HG02852 (cell line): ENCODE measurements around the gene TSPAN9.

Source experiments
- ATAC-seq: cut with Tn5 transposase; IDR thresholded peaks from one replicate; pipeline ENCODE4 v1.9.1; 2021; ENCODE audit warnings: mild to moderate bottlenecking, moderate library complexity; ENCODE audit not compliant: unreplicated experiment

TSPAN9 gene

DNA sequence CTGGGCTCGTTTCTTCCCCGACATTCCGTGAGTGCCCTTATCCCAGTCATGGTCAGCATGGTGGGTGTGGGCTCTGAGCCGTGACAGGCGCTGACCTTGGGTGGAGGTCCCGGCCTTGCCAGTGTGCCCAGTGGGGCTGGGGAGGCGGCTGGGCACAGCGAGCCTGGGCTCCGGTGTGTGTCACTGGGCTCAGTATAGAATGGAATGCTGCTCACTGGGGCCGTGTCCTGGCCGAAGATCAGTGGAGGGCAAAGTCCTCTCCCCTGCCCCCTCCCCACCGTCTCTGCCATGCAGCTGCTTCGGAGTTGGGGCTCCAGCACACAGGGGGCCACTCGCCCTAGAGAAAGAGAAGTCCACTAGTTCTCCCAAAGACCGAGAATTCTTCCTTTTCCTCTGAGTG is 164.4 kb downstream of the TSPAN9 start:
- ATAC-seq = no peak

DNA sequence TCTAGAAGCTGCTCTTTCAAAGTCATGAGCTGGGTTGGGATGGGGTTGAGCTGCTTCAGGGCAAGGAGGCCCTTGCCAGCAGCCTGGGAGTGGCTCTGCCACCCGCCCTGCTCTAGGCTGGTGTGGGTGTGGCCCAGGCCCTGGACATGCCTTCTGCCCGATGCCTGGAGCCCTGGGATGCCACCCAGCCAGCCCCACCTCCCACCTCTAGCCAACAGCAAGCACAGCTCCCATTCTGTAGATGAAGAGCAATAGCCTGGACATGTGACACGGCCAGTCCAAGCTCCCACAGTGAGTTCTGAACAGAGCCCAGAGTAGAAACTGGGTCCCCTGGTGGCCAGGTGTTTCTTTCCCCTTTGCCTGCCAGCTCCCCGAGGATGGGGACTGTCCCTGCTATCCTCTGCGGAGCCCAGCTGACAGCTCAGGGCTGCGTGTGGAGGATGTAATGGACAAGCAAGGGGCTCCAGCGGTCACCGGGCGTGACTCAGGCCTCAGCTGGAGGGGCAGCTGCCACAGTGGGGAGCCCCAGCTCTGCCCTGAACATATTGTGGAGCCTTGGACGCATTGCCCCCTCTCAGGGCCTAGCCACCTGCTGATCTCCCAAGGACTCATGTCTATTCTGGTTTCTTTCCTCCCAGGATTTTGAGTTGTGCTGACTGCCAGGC is 165.2 kb downstream of the TSPAN9 start:
- ATAC-seq = no peak

DNA sequence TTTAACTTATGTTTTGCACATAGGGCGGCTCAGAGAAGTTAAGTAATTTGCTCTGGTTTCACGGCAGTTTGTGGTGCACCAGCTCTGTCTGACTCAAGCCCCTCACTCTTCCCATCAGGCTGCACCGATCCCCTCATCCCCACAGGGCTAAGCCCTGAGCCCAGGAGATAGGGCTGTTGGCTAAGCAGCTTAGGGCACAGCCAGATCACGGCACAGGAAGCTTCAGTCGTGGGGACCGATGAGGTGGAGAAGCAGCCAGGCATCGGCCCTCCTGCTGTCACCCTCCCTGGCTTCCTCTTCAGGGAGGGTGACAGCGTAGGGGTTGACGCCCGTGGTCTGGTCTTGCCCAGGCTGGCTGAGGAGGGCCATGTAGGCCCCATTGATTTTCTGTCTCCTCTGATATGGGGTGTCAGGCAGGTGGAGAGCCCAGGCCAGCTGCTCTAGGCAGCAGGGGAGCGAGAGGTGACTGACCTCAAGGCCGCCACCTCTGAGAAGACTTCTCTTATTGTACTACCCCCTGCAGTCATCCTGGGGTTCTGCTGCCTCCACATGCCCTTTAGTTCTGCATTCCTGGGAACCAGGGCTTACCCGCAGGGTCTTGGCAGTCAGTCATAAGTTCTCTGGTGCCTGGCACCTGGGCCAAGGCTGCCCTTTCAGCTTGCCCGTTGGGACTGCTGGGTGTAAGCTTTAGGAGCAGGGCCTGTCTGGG is 166.4 kb downstream of the TSPAN9 start:
- ATAC-seq = no peak

DNA sequence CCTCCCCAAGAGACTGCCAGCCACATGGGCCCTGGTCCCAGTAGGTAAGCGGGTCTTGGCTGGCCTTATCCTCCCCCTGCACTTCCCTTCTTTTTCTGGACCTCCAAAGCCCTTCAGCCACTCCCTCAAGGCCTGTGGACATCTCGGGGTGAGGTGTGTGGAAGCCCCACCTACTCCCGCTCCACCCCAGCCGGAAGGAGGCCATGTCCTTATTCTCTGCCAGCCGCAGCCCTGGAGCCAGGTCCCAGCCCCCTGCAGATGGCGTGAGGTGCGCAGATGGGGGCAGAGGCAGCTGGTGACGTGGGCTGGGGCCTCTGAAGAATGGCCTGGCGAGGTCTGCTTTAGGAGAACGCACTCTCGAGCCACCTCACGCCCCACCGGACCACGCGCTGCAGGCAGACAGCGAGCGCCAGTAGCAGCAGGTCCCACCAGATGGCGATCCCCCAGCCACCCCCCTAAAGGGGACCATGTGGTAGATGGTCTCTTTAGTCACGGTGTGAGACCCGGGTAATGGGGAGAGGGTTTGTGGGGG is 167.1 kb downstream of the TSPAN9 start:
- ATAC-seq = no peak

DNA sequence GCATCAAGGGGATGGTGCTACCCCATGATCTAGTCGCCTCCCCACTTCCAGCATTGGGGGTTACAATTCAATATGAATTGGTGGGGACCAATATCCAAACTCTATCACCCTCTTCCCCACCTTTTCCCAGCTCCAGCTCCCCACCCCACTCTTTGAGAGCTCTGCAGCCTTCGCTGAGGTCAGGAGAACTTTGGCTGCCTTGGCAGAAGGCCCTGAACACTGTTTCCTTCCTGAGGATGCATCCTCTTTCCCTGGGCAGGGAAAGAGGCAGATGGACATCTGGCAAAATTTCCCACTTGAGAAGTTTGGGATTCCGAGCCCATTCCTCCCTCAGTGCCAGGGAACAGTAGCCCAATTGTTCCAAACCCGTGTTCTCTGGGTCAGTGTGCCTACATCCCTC is 169.1 kb downstream of the TSPAN9 start:
- no peak for ATAC-seq

DNA sequence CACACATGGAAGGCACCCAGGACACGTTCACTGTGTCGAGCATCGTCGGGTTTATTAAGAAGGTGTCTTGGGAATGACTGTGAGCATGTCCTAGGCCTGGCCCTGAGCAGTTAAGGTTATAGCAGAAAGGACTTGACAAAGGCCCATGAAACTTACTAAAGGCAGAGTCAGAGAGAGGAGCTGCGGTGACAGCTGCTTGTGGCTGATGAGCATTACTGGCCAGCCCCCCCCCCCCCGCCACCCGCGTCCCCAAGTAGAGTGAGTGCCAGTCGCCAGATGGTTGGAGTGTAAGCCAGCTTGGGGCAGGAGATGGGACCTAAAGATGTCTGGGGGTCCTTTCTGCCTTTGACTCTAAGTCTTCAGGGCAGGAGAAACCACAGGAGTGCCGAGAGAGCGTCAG is 169.9 kb downstream of the TSPAN9 start:
- ATAC-seq = no peak

DNA sequence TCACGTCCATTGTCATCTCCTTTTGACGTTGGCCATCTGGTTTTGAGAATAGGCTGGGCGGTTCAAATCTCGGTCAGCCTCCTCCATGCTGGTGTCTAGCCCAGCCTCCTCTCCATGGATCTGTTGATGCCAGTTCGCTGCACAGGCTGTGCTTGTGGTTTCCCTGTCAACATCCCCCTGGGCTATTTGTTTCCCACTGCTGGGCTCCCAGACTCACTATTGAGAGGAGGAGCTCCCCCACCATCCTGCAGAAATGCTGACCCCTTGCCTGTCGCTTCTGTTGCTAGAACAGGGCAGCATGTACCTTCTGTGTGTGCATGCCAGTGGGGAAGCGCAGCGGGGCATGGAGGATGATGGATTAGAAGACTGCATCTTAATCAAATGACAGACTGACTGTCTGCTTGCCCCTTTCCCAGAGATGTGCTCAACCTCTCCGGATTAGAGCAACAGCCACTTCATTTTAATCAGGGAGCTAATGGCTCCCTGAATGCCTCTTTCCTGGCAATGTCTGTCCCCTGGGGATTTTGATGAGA is 170.5 kb downstream of the TSPAN9 start:
- ATAC-seq = no peak

DNA sequence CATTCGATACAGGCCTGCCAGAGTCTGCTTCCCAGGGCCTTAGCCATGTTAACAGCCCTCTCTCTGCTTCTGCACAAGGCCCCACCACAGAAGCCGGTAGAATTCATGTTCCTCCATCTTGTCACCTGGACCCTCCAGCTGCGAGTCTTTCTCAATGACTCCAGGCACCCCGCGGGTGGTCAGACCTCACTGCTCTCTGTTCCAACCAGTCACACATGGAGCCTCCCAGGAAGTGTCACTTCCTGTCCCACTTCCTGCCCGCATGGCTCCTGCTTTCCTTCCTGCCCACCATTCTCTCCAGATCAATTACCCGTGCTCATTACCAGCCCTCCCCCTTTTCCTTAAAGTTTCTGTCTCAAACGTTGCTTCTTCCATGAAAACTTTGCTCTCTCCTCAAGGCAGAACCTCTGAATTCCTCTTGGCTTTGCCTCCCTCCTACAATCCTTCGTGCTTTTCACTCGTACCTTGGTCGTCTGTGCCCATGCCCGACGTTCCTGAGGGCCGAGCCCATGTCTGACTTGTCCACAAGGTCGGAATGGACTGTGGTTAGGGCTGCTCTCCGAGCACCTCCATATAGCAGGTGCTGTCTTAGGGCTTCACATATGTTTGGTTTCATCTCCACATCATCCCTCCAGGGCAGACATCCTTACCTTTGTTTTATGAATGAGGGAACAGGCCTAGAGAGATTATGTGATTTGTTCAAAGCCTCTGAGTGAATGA is 172.1 kb downstream of the TSPAN9 start:
- ATAC-seq = no peak

DNA sequence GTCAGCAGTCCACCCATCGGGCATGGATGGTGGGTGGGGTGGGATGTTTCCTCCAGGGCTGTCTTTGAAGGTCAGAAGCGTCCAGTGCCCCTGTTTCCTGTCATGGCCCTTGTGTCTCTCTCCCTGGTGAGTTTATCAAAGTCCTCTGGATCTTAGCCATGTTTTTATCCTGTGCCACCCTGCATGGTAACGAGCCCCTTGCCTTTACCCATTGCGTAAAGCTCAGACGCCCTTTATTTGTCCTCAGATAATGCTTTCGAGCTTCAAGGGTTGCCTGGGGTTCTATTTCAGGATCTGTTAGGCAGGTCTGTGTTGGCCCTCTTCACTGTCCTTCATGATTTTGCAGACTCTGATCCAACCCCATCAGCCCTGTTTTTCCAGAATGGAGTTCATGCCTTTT is 172.9 kb downstream of the TSPAN9 start:
- no peak for ATAC-seq

DNA sequence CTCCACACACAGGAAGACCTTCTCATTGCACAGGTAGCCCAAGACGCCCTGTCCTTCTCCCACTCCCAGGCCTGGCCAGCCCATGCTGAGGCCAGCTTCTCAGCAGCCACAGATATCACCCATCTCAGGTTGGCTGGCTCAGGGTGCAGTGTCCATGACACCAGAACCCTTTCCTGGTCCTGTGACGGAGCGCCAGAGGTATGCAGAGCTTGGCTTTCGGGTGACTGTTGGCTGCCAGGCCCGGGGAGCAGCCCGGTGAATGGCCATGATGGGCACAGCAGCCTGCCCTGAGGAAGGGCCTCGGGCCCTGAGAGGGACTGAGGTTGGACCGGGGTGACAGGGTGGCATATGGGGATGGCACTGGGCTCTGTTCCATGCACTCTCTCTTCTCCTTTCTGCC is 173.4 kb downstream of the TSPAN9 start:
- ATAC-seq = no peak

DNA sequence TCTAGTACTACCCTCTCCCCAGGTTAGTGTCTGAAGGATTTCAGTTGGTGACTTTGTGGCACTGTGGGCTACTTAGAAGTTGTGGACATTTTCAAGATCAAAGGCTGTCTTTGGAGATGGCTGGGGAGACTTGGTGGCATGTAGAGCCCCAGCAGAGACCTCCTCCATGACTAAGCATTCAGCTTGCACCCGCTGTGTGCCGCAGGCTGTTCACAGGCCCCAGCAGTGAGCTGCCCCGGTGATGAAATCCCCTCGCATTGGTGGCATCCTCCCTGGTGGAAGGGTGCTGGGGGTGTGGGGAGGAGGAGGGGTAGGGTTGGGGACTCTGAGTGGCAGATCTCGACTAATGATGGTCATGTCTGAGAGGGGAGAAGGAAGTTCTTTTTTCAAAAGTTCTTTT is 173.9 kb downstream of the TSPAN9 start:
- no peak for ATAC-seq

DNA sequence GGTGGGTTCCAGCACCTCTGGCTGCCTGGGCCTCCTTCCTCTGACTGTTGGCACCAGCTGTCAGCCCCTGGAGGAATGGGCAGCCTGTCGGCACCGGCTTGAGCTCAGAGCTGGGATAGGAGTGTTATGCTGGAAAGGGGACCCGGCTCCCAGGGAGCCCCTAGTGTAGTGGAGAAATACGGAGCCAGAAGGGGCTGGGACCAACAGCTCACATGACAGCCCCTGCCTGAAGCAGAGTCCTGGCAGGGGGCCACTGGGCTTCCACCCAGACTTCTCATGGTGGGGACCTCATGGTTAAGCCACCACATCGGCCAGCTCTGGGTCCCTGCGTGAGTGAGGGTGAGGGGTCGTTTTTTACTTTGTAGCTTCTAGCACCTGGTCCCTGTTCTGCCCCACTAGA is 174.5 kb downstream of the TSPAN9 start:
- no peak for ATAC-seq

DNA sequence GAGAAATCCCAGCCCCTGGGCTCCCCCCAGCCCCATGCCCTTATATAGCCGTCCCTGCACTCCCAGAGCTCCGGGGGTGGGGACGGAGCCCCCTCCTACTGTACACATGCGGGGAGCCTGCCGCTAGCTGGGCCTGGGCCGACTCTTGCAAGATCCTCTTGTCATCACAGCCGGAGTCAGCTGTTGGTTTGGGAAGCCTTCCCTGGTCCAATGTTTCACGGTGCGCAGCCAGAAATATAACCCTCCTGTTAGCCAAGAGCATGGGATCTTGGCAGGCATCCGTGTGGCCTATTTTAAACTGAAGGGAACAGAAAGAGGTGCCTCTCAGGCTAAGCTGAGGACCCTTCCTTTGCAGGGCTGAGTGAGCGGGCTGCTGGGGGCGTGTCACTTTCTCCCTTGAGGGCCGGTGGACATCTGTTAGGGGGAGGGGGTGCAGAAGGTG is 175.3 kb downstream of the TSPAN9 start:
- no peak for ATAC-seq

DNA sequence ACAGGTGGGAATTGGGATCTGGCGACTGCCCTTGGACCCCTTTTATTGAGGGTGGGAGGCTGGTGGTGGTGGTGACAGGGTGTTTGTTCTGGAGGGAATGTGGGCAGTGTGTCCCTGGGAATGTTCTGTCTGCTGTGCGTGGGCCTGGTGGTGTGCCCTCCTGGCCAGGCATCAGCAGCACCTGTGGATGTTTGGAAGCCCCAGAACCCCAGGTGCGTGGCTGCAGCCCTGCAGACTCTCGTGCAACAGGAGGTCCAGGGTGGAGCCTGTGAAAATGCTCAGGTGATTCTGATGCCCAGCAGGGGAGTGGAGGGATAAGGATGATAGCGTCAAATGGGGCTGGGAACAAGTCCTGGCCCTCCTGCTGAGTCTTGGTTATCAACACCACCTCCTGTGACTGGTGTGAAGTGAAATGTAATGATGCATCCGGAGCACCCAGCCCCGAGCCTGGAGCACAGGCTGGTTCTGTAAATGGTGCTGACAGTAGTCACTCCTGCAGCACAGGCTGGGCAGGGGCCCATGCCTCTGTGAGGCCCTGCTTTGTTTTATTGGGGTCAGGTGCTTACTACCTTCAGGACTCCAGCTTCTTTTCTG is 176.6 kb downstream of the TSPAN9 start:
- ATAC-seq = no peak

DNA sequence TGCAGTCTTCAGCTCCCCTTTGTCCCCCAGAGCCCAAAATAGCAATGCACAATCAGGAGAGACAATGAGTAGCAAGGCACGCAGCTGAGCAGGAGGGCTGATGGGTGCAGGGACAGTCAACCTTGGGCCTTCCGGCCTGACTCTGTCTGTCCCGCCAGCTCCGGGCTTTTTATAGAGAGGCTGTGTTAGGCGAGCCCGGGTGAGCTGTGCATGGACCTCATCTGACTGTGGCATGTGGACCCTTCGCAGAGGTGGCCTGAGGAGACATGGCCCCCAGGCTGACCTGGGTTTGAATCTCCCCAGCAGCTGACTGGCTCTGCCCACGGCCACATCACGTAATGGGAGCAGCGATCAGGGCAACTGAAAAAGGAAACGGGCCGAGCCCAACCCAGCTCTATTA is 177.9 kb downstream of the TSPAN9 start:
- ATAC-seq = no peak

DNA sequence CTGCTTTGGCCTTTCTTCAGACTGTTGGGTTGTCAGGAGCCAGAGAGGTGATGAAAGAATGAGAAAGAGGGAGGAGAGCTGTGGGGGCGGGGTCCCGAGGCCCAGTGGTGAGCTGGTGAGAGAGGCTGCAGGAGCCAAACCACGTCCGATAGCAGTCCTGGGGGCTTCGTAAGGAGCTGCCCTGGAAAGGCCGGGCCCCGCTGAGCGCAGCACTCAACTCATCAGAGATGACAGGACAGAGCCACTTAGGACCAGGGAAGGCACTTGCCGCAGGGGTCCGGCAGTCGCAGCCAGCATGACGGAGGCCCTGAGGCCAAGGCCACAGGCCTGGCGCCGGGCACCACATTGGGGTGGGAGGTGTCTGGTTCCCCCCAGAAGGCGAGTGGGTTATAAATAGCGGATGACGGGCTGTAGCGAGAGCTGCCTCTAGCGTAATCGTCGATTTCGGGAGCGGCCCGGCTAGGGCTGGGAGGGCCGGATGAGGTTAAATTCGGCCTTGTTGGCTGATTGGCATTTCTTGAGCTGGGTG is 179.0 kb downstream of the TSPAN9 start:
- no peak for ATAC-seq

DNA sequence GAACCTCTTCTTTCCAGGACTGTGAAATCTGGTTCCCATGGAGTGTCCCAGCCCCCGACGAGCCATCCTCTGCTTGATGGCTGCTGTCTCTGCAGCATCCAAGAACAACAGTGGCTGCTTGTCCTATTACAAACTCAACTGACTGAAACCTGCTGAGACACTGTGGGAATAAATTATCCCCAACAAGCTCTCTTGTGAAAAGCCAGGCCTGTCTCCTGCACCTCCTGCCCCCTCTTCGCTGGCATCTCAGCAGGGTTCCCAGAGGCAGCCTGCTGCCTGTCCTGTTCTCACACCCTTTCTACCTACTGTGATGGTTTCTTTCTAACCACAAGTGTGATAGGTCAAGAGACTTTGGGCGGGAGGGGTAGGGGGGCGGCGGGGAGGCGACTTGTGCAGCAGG is 180.2 kb downstream of the TSPAN9 start:
- ATAC-seq = no peak

DNA sequence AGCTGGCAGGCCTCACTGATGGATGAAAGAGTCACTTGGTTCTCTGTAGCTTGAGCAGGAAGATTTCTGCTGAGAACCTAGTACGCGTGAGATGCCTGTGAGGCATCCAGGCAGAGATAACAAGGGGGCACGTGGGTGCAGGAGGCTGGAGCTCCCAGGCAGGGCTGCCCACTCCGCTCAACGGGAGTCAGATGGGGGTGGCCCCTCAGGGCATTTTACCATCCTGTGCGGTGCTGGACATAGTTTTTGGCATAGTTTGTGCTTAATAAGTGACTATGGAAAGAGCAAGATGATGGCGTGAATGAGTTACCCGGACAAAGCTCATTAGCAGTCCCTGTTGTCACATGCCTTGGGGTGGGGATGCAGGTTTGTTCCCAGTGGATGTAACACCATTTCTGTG is 182.8 kb downstream of the TSPAN9 start:
- ATAC-seq = no peak

DNA sequence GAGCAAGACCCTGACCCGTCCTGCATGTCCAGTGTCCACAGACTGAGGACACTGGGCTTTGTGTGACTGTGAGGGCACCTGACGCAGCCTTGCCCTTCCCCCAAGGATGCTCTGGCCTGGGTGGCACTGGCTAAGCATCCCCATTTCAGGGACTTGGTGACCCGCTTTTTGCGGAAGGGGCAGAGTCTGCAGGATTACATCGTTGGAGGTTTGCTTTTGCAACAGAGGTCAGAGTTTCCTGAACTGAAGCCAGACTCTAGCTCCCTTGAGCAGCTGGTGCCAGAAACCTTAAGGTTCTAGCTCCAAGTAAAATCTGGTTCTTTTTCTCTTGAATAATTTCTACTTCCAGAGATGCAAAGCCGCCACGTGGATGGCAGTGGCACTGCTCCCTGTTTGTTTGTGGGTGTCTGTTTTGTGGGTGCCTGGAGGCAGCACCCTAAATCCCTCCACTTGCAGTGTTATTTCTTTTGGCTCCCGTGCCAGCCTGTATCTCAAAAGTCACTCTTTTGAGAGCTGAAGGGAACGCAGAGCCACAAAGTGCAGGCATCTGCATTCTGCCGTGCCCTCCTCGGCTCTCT is 184.7 kb downstream of the TSPAN9 start:
- ATAC-seq = no peak

DNA sequence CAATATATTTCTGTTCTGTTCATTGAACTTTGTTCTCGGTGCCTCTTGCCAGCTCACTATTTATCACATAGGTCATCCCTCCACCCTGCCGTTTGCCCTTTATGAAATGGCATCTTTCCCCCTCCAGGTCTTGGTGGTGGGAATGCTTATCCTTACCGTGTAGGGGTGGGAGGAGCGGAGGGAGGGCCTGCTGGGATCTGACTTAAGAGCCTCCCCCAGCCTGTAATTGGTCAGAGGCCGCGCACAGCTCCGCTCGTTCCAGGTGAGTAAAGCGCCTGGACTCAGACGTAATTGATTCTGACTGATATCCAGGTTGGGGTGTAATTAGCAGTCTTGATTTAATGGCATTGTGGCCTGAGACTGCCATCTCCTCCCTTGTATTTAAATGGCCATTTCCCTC is 185.3 kb downstream of the TSPAN9 start:
- ATAC-seq = no peak

DNA sequence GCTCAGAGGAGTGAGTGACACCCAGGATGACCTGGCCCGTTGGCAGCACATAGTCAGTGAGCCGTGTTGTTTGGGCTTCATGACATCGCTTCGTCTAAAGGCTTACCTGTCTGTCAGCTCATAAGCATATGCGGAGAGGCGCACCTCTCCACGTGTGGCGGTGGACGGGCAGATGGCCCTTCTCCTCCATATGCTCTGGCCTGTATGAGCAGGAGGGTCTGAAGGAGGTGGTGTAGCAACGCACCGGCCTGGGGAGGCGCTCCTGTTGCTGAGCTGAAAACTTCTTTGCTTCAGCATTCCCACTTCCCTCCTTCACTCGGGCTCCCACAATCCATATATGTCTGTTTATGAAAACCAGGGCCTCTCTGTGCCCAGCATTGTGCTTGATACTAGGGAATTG is 186.1 kb downstream of the TSPAN9 start:
- ATAC-seq = no peak
